DOHH2 (cell line): ENCODE measurements around the gene VWF.

Experiments
- H3F3A ChIP-seq: fragments of 200-600 bp; sonication (generic), shearing (Covaris generic); 2 replicates; pipeline ENCODE4 v1.6.0; 2016; ENCODE audit warnings: antibody characterized with exemption, mild to moderate bottlenecking; ENCODE audit not compliant: control insufficient read depth, insufficient read depth
- H3K27ac ChIP-seq: fragments of 200-600 bp; sonication (generic); 2 replicates; pipeline ENCODE4 v1.5.1; 2014; ENCODE audit warnings: low read depth, mild to moderate bottlenecking, low read length, moderate library complexity
- H3K27me3 ChIP-seq: fragments of 200-600 bp; sonication (generic); 2 replicates; pipeline ENCODE4 v1.6.1; 2014; ENCODE audit warnings: mild to moderate bottlenecking, low read length, mixed read lengths; ENCODE audit not compliant: control insufficient read depth
- H3K36me3 ChIP-seq: fragments of 200-600 bp; sonication (generic); 2 replicates; pipeline ENCODE4 v1.6.1; 2014; ENCODE audit warnings: mild to moderate bottlenecking, low read length, moderate library complexity, mixed read lengths; ENCODE audit not compliant: control insufficient read depth
- H3K4me1 ChIP-seq: fragments of 200-600 bp; sonication (generic); 2 replicates; pipeline ENCODE4 v1.6.1; 2014; ENCODE audit warnings: mild to moderate bottlenecking, low read length, mixed read lengths; ENCODE audit not compliant: control insufficient read depth
- H3K4me2 ChIP-seq: fragments of 200-600 bp; sonication (generic); 2 replicates; pipeline ENCODE4 v1.6.0; 2014; ENCODE audit warnings: mild to moderate bottlenecking, low read length, moderate library complexity
- H3K4me3 ChIP-seq: fragments of 200-600 bp; sonication (generic); 2 replicates; pipeline ENCODE4 v1.5.1; 2014; ENCODE audit warnings: mild to moderate bottlenecking, low read length, mixed read lengths
- H3K79me2 ChIP-seq: fragments of 200-600 bp; sonication (generic); 2 replicates; pipeline ENCODE4 v1.6.1; 2014; ENCODE audit warnings: mild to moderate bottlenecking, low read length, mixed read lengths; ENCODE audit not compliant: control insufficient read depth
- H3K9me2 ChIP-seq: fragments of 200-600 bp; sonication (generic); replicated peaks from 2 replicates; pipeline ENCODE4 v1.6.1; 2014; ENCODE audit warnings: mild to moderate bottlenecking, low read length, mixed read lengths; ENCODE audit not compliant: control insufficient read depth
- H3K9me3 ChIP-seq: fragments of 200-600 bp; sonication (generic); 2 replicates; pipeline ENCODE4 v1.6.1; 2014; ENCODE audit warnings: antibody characterized with exemption, low read length, mixed read lengths; ENCODE audit not compliant: control insufficient read depth, insufficient read depth
- H4K20me1 ChIP-seq: fragments of 200-600 bp; sonication (generic); 2 replicates; pipeline ENCODE4 v1.6.0; 2014; ENCODE audit warnings: low read depth, mild to moderate bottlenecking, antibody characterized with exemption, low read length, moderate library complexity; ENCODE audit not compliant: control insufficient read depth, insufficient read depth
- CTCF ChIP-seq: fragments of 200-600 bp; sonication (generic); IDR thresholded peaks from one replicate; pipeline ENCODE4 v1.5.1; 2014; ENCODE audit warnings: antibody characterized with exemption, mild to moderate bottlenecking, low read depth, low read length; ENCODE audit not compliant: poor library complexity, severe bottlenecking
- EZH2phosphoT487 ChIP-seq: fragments of 200-600 bp; sonication (generic); IDR thresholded peaks from 2 replicates; pipeline ENCODE4 v1.6.1; 2017; ENCODE audit warnings: borderline replicate concordance, mild to moderate bottlenecking, antibody characterized with exemption, low read length, moderate library complexity, mixed read lengths

Gene VWF

DNA sequence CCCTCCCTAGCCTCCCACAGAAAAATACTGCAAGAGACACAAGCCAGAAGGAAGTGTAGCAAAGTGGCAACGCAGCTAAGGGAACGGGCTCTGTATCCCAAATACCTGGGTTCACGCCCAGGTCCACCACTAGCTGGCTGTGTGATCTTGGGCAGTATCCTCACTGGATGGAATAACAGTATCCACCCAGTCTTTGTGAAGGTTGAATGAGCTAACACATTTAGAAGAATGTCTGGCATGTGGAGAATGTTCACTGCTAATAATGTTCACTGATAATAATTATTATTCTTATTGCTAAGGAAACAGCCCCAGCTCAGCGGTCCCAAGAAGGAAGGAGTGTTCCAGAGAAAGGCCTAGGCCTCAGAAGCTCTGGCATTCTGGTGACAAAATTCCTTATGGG, 70.9 kb downstream of the VWF start:
- H3F3A ChIP-seq, result no peaks in the 10 kb centered on the region
- H3K79me2 ChIP-seq, result no peaks in the 10 kb centered on the region
- peaks cover 8% of the 10 kb centered on the region; the same call in 1 of the 2 replicates for H3K27me3 ChIP-seq
- no peaks in the 10 kb centered on the region for H3K9me3 ChIP-seq
- H3K36me3 ChIP-seq, result no peaks in the 10 kb centered on the region
- TF ChIP-seq EZH2phosphoT487 (no peak), CTCF (no peak)
- H3K9me2 ChIP-seq, result no peaks in the 10 kb centered on the region
- H3K27ac ChIP-seq, result no peak overlapping the region
- H3K4me3 ChIP-seq, result no peak overlapping the region
- H3K4me1 ChIP-seq, result no peaks in the 10 kb centered on the region
- no peak overlapping the region for H3K4me2 ChIP-seq
- 0 out of 2 replicates have a peak, but pooled peaks cover 3% of the 10 kb centered on the region for H4K20me1 ChIP-seq

- no peaks in the 10 kb centered on the region for H3K79me2 ChIP-seq
- no peaks in the 10 kb centered on the region for H3K9me2 ChIP-seq
- H3K4me1 ChIP-seq, result no peaks in the 10 kb centered on the region
- no peak overlapping the region for H3K4me2 ChIP-seq
- no peaks in the 10 kb centered on the region for H3K36me3 ChIP-seq
- no peaks in the 10 kb centered on the region for H3F3A ChIP-seq
- H4K20me1 ChIP-seq, result 0 out of 2 replicates have a peak, but pooled peaks cover 3% of the 10 kb centered on the region
- peaks cover 8% of the 10 kb centered on the region; the same call in 1 of the 2 replicates for H3K27me3 ChIP-seq
- TF ChIP-seq CTCF (no peak), EZH2phosphoT487 (no peak)
- no peak overlapping the region for H3K4me3 ChIP-seq
- no peaks in the 10 kb centered on the region for H3K9me3 ChIP-seq
- H3K27ac ChIP-seq, result no peak overlapping the region
Observed at GRCh38 chr12:6052940-6053329, 71.5 kb downstream of the VWF start.

- H3K27me3 ChIP-seq, result peaks cover 12% of the 10 kb centered on the region; the same call in 1 of the 2 replicates
- no peak overlapping the region for H3K4me2 ChIP-seq
- no peaks in the 10 kb centered on the region for H3K9me3 ChIP-seq
- H3K27ac ChIP-seq, result no peak overlapping the region
- H4K20me1 ChIP-seq, result 0 out of 2 replicates have a peak, but pooled peaks cover 3% of the 10 kb centered on the region
- no peaks in the 10 kb centered on the region for H3F3A ChIP-seq
- H3K36me3 ChIP-seq, result no peaks in the 10 kb centered on the region
- no peaks in the 10 kb centered on the region for H3K79me2 ChIP-seq
- H3K4me3 ChIP-seq, result no peak overlapping the region
- H3K4me1 ChIP-seq, result no peaks in the 10 kb centered on the region
- H3K9me2 ChIP-seq, result no peaks in the 10 kb centered on the region
- no peak for TF ChIP-seq EZH2phosphoT487
- TF ChIP-seq CTCF, result no peak
Observed at GRCh38 chr12:6052206-6052939, 72.1 kb downstream of the VWF start.
